ENCODE data around the gene ADH4. TPM values are rescaled to one million over a fixed set of nuclear protein-coding genes. Genes with fewer than 3 reads are reported as not detected.

ADH4 gene
- polyA plus RNA-seq, 1 donor (not counting 4 experiments of a cell fraction or from before 2014, with no cell fraction given), result not detected

GRCh38 chr4:99104153-99104552 lies 39.9 kb downstream of the ADH4 start:
- no peak overlapping the region for H3K9ac ChIP-seq (ENCODE audit: control insufficient read depth, extremely low read depth, insufficient read depth, low read length)
- no peaks in the 10 kb centered on the region for H3K9me1 ChIP-seq (ENCODE audit: control insufficient read depth, extremely low read depth, insufficient read depth, low read length)
- no peaks in the 10 kb centered on the region for H3K9me3 ChIP-seq (ENCODE audit: control insufficient read depth, low read depth, low read length)
- H2AFZ ChIP-seq (ENCODE audit: control insufficient read depth, low read length), result no peak overlapping the region
- H3K79me2 ChIP-seq (ENCODE audit: control insufficient read depth, insufficient read depth, low read length), result no peaks in the 10 kb centered on the region
- no peaks in the 10 kb centered on the region for H3K4me1 ChIP-seq (ENCODE audit: control insufficient read depth, extremely low read depth, insufficient read depth, low read length)
- no peak overlapping the region for H3K27ac ChIP-seq (ENCODE audit: control insufficient read depth, insufficient read depth, low read length)
- FAIRE-seq, result no peak
- no peak overlapping the region for H3K4me2 ChIP-seq (ENCODE audit: control insufficient read depth, extremely low read depth, insufficient read depth, low read depth, low read length)
- no peak for TF ChIP-seq CTCF (optimal IDR thresholded peaks at IDR 0.05 in 1 of 3, IDR thresholded peaks at IDR 0.05 in 1 of 3, conservative IDR thresholded peaks at IDR 0.05 in 1 of 3; ENCODE audit: extremely low read depth in 1 of 3, insufficient read depth in 2 of 3, low read length in 3 of 3)
- TF ChIP-seq EZH2 (IDR thresholded peaks at IDR 0.05; ENCODE audit: low read length), result no peak
- no peak for DNase-seq (ENCODE audit: low read depth, low spot score)
- peaks cover 0 to 1% of the 10 kb centered on the region in 2 experiments for H3K36me3 ChIP-seq (ENCODE audit: control insufficient read depth in 2 of 2, extremely low read depth in 1 of 2, insufficient read depth in 2 of 2, low read length in 2 of 2)
- dilution Hi-C loops (cut with MboI; ENCODE audit: extremely low pct_ligation_motif_present, low sequenced_read_pairs), result no loop called here
- no peaks in the 10 kb centered on the region for H3K27me3 ChIP-seq (ENCODE audit: control insufficient read depth, extremely low read depth, insufficient read depth, low read length)
- no peak overlapping the region for H3K4me3 ChIP-seq (ENCODE audit: control insufficient read depth in 2 of 3, extremely low read depth in 1 of 3, insufficient read depth in 2 of 3, low read depth in 1 of 3, low read length in 3 of 3)
- H4K20me1 ChIP-seq (ENCODE audit: control insufficient read depth, extremely low read depth, insufficient read depth, low read length), result no peaks in the 10 kb centered on the region

GRCh38 chr4:99103166-99103565 lies 40.9 kb downstream of the ADH4 start:
- no peaks in the 10 kb centered on the region for H3K79me2 ChIP-seq (ENCODE audit: control insufficient read depth, insufficient read depth, low read length)
- H3K27ac ChIP-seq (ENCODE audit: control insufficient read depth, insufficient read depth, low read length), result no peak overlapping the region
- no peaks in the 10 kb centered on the region for H3K27me3 ChIP-seq (ENCODE audit: control insufficient read depth, extremely low read depth, insufficient read depth, low read length)
- no peaks in the 10 kb centered on the region for H3K9me1 ChIP-seq (ENCODE audit: control insufficient read depth, extremely low read depth, insufficient read depth, low read length)
- no peak overlapping the region for H3K4me2 ChIP-seq (ENCODE audit: control insufficient read depth, extremely low read depth, insufficient read depth, low read depth, low read length)
- TF ChIP-seq EZH2 (IDR thresholded peaks at IDR 0.05; ENCODE audit: low read length), result no peak
- TF ChIP-seq CTCF (optimal IDR thresholded peaks at IDR 0.05 in 1 of 3, IDR thresholded peaks at IDR 0.05 in 1 of 3, conservative IDR thresholded peaks at IDR 0.05 in 1 of 3; ENCODE audit: extremely low read depth in 1 of 3, insufficient read depth in 2 of 3, low read length in 3 of 3), result no peak
- H3K4me1 ChIP-seq (ENCODE audit: control insufficient read depth, extremely low read depth, insufficient read depth, low read length), result no peaks in the 10 kb centered on the region
- H3K9me3 ChIP-seq (ENCODE audit: control insufficient read depth, low read depth, low read length), result no peaks in the 10 kb centered on the region
- DNase-seq (ENCODE audit: low read depth, low spot score) (no peak), FAIRE-seq (no peak)
- no peaks in the 10 kb centered on the region for H4K20me1 ChIP-seq (ENCODE audit: control insufficient read depth, extremely low read depth, insufficient read depth, low read length)
- no peak overlapping the region for H3K9ac ChIP-seq (ENCODE audit: control insufficient read depth, extremely low read depth, insufficient read depth, low read length)
- H3K4me3 ChIP-seq (ENCODE audit: control insufficient read depth in 2 of 3, extremely low read depth in 1 of 3, insufficient read depth in 2 of 3, low read depth in 1 of 3, low read length in 3 of 3), result no peak overlapping the region
- no peak overlapping the region for H2AFZ ChIP-seq (ENCODE audit: control insufficient read depth, low read length)
- H3K36me3 ChIP-seq (ENCODE audit: control insufficient read depth in 2 of 2, extremely low read depth in 1 of 2, insufficient read depth in 2 of 2, low read length in 2 of 2), result peaks cover 0 to 1% of the 10 kb centered on the region in 2 experiments
- dilution Hi-C loops (cut with MboI; ENCODE audit: extremely low pct_ligation_motif_present, low sequenced_read_pairs), result no loop called here
